PC-9 (cell line): ENCODE measurements around the gene HOMER2.
"Not testable (repeated sequence)": the region's sequence is repeated elsewhere in the genome, so short reads cannot be mapped to it uniquely, and the experiment has no call there.

Source experiments
- EZH2 ChIP-seq: fragments of 200-600 bp; sonication (generic); IDR thresholded peaks from 2 replicates; pipeline ENCODE4 v1.8.0; 2017; ENCODE audit warnings: antibody characterized with exemption, low read depth
- TF ChIP-seq, protein P1 (sequence below): fragments of 200-600 bp; sonication (generic); conservative IDR thresholded peaks from 2 replicates; pipeline ENCODE4 v1.6.1; 2017; ENCODE audit warnings: mixed run types, antibody characterized with exemption, mild to moderate bottlenecking, moderate library complexity

GRCh38 chr15:82865581-82865980, 86.9 kb downstream of the HOMER2 start:
- TF ChIP-seq, protein P1, sequence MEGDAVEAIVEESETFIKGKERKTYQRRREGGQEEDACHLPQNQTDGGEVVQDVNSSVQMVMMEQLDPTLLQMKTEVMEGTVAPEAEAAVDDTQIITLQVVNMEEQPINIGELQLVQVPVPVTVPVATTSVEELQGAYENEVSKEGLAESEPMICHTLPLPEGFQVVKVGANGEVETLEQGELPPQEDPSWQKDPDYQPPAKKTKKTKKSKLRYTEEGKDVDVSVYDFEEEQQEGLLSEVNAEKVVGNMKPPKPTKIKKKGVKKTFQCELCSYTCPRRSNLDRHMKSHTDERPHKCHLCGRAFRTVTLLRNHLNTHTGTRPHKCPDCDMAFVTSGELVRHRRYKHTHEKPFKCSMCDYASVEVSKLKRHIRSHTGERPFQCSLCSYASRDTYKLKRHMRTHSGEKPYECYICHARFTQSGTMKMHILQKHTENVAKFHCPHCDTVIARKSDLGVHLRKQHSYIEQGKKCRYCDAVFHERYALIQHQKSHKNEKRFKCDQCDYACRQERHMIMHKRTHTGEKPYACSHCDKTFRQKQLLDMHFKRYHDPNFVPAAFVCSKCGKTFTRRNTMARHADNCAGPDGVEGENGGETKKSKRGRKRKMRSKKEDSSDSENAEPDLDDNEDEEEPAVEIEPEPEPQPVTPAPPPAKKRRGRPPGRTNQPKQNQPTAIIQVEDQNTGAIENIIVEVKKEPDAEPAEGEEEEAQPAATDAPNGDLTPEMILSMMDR: not testable (repeated sequence)
- TF ChIP-seq EZH2: not testable (repeated sequence)
